K562 (cell line): ENCODE results near the gene VGLL4. TPM values are rescaled to one million over a fixed set of nuclear protein-coding genes. Genes with fewer than 3 reads are reported as not detected.

Source experiments
- ATAC-seq: fragments of 200-7000 bp; cut with Tn5 transposase; 3 replicates; pipeline ENCODE4 v1.9.1; 2020; ENCODE audit warnings: moderate library complexity
- BruUV-seq: library from RNA; stranded (reverse); fragments of 400-500 nt; replicated peaks from 2 replicates; lab custom pipeline; 2021; lab: Mats Ljungman, UMichigan
- CTCF ChIA-PET: fragments of 300-600 bp; formaldehyde crosslinking; extraction: SDS; loops from one replicate; lab custom pipeline; 2021; ENCODE audit warnings: low intra/inter-chr PET ratio; lab: Yijun Ruan, JAX
- POLR2A ChIA-PET: fragments of 300-600, 350-650 bp; sonication (Branson Sonifier 250); formaldehyde crosslinking; extraction: SDS; loops from one replicate; lab custom pipeline; 2021; ENCODE audit warnings: antibody characterized with exemption, inconsistent platforms; lab: Yijun Ruan, JAX
- DNase-seq, 4 experiments: peaks; one replicate each; pipeline versions ENCODE4 v3.0.0 to v3.0.0-alpha.2; 2011 to 2018; ENCODE audit warnings: low spot score in 3 of 4, mixed read lengths in 3 of 4; ENCODE audit errors: extremely low read depth in 1 of 4
- FAIRE-seq: peaks from 2 replicates; lab custom pipeline; 2011; peaks lifted over from hg19 to GRCh38; lab: Jason Lieb, UNC
- H2AFZ ChIP-seq: 2 replicates; pipeline ENCODE4 v1.6.0; 2011; ENCODE audit warnings: low read depth, low read length, control low read depth, inconsistent platforms
- H3K27ac ChIP-seq: fragments of 200-600 bp; 3 replicates; pipeline ENCODE4 v1.8.0; 2011; ENCODE audit warnings: low read depth, mild to moderate bottlenecking, control low read depth, inconsistent platforms, low read length, moderate library complexity, mixed read lengths; ENCODE audit errors: extremely low read depth
- H3K27me3 ChIP-seq, 2 experiments: fragments of 300-600 bp in 1 of 2; 2 replicates in 1 of 2; 3 replicates in 1 of 2; pipeline versions ENCODE4 v1.6.0 to v1.8.0; 2011; ENCODE audit warnings: inconsistent platforms in 2 of 2, low read length in 2 of 2, mild to moderate bottlenecking in 1 of 2, mixed read lengths in 1 of 2, moderate library complexity in 1 of 2; ENCODE audit not compliant: control insufficient read depth in 2 of 2, insufficient read depth in 2 of 2
- H3K36me3 ChIP-seq: fragments of 300-600 bp; 3 replicates; pipeline ENCODE4 v1.8.0; 2011; ENCODE audit warnings: mild to moderate bottlenecking, low read length, inconsistent platforms; ENCODE audit not compliant: control insufficient read depth, insufficient read depth
- H3K4me1 ChIP-seq, 2 experiments: fragments of 200-600 bp in 1 of 2; replicated peaks in 1 of 2; 2 replicates in 1 of 2; 3 replicates in 1 of 2; pipeline versions ENCODE4 v1.5.1 to v1.8.0; 2011; ENCODE audit warnings: inconsistent platforms in 2 of 2, low read length in 2 of 2, mild to moderate bottlenecking in 1 of 2, mixed read lengths in 1 of 2, moderate library complexity in 1 of 2; ENCODE audit not compliant: control insufficient read depth in 2 of 2, insufficient read depth in 2 of 2
- H3K4me2 ChIP-seq: 2 replicates; pipeline ENCODE4 v1.6.1; 2011; ENCODE audit warnings: low read length, control low read depth, inconsistent platforms, mixed read lengths; ENCODE audit not compliant: insufficient read depth
- H3K4me3 ChIP-seq: fragments of 200-600 bp; sonication (generic), shearing (Covaris generic); 2 replicates; pipeline ENCODE4 v1.5.1; 2016; ENCODE audit warnings: control low read depth, inconsistent platforms
- H3K79me2 ChIP-seq: fragments of 200-600 bp; 3 replicates; pipeline ENCODE4 v1.8.0; 2011; ENCODE audit warnings: low read length, inconsistent platforms; ENCODE audit not compliant: control insufficient read depth, insufficient read depth
- H3K9ac ChIP-seq, 2 experiments: 2 replicates each; pipeline versions ENCODE4 v1.6.0 to v1.6.1; 2011; ENCODE audit warnings: low read depth in 2 of 2, low read length in 2 of 2, control low read depth in 1 of 2, inconsistent platforms in 1 of 2, mild to moderate bottlenecking in 1 of 2, mixed read lengths in 1 of 2; ENCODE audit not compliant: insufficient read depth in 1 of 2
- H3K9me1 ChIP-seq: one replicate; pipeline ENCODE4 v1.6.0; 2011; ENCODE audit warnings: inconsistent platforms, mild to moderate bottlenecking, low read length, moderate library complexity; ENCODE audit not compliant: control insufficient read depth, insufficient read depth
- H3K9me3 ChIP-seq: replicated peaks from 2 replicates; pipeline ENCODE4 v1.5.1; 2011; ENCODE audit warnings: low read depth, low read length, inconsistent platforms; ENCODE audit not compliant: control insufficient read depth, insufficient read depth
- H4K20me1 ChIP-seq: replicated peaks from 2 replicates; pipeline ENCODE4 v1.6.1; 2011; ENCODE audit warnings: low read length, inconsistent platforms, mixed read lengths; ENCODE audit not compliant: control insufficient read depth, insufficient read depth
- ADNP ChIP-seq: fragments of 200-800 bp; sonication (Bioruptor generic); IDR thresholded peaks from 2 replicates; pipeline ENCODE4 v1.6.1; 2016; ENCODE audit warnings: missing genetic modification characterization, missing compliant biosample characterization
- CTBP1 ChIP-seq: fragments of 450-650 bp; IDR thresholded peaks from 2 replicates; pipeline ENCODE4 v1.6.1; 2016; ENCODE audit warnings: borderline replicate concordance
- ELF2 ChIP-seq: fragments of 250-450 bp; sonication (Bioruptor Pico); IDR thresholded peaks from 2 replicates; pipeline ENCODE4 v1.5.0; 2021; ENCODE audit warnings: mild to moderate bottlenecking
- FOXJ2 ChIP-seq: fragments of 200-800 bp; sonication (Bioruptor generic); IDR thresholded peaks from 2 replicates; pipeline ENCODE4 v1.6.1; 2016; ENCODE audit warnings: missing genetic modification characterization, missing compliant biosample characterization
- FOXM1 ChIP-seq, 2 experiments: fragments of 450-650 bp in 1 of 2; sonication (generic) in 1 of 2; formaldehyde crosslinking in 1 of 2; IDR thresholded peaks; 2 replicates each; pipeline versions ENCODE4 v1.6.1 to v1.9.0; 2017 to 2022; ENCODE audit warnings: low read depth in 2 of 2, mild to moderate bottlenecking in 2 of 2, missing genetic modification reagents in 1 of 2, moderate library complexity in 1 of 2
- GATA2 ChIP-seq: sonication (generic); formaldehyde crosslinking; IDR thresholded peaks from 2 replicates; pipeline ENCODE4 v1.4.0; 2020; ENCODE audit warnings: mild to moderate bottlenecking, missing genetic modification reagents
- NR2F6 ChIP-seq: fragments of 450-650 bp; formaldehyde crosslinking; IDR thresholded peaks from 2 replicates; pipeline ENCODE4 v1.4.0; 2020; ENCODE audit warnings: mild to moderate bottlenecking
- PHB ChIP-seq: fragments of 250-450 bp; sonication (Bioruptor Pico); IDR thresholded peaks from 2 replicates; pipeline ENCODE4 v1.5.0; 2021
- PTBP1 ChIP-seq: fragments of 200-400 bp; formaldehyde crosslinking; IDR thresholded peaks from 2 replicates; pipeline ENCODE4 v1.6.1; 2017; ENCODE audit warnings: low read depth, low read length
- RB1 ChIP-seq: fragments of 450-650 bp; IDR thresholded peaks from 2 replicates; pipeline ENCODE4 v1.6.1; 2017; ENCODE audit warnings: low read depth, mild to moderate bottlenecking
- SLC30A9 ChIP-seq: fragments of 250-450 bp; sonication (Bioruptor Pico); IDR thresholded peaks from 2 replicates; pipeline ENCODE4 v1.8.0; 2022; ENCODE audit warnings: mild to moderate bottlenecking, moderate library complexity
- SRSF7 ChIP-seq: fragments of 200-400 bp; formaldehyde crosslinking; optimal IDR thresholded peaks from 2 replicates; pipeline ENCODE3; 2017; ENCODE audit warnings: mild to moderate bottlenecking, low read depth, low read length
- TCFL5 ChIP-seq: fragments of 250-450 bp; sonication (Bioruptor Pico); conservative IDR thresholded peaks from 2 replicates; pipeline ENCODE4 v1.6.1; 2021; ENCODE audit warnings: mild to moderate bottlenecking, moderate library complexity, matching md5 sums
- ZFP36 ChIP-seq: fragments of 150-350 bp; IDR thresholded peaks from 2 replicates; pipeline ENCODE4 v1.6.1; 2018; ENCODE audit warnings: low read length, low read depth; ENCODE audit not compliant: partially characterized antibody
- ZNF324 ChIP-seq: fragments of 250-450 bp; sonication (Bioruptor Pico); IDR thresholded peaks from 2 replicates; pipeline ENCODE4 v1.4.0; 2020; ENCODE audit warnings: mild to moderate bottlenecking
- ZNF445 ChIP-seq: fragments of 250-450 bp; sonication (Bioruptor Pico); IDR thresholded peaks from 2 replicates; pipeline ENCODE4 v1.4.0; 2020; ENCODE audit warnings: low read depth, mild to moderate bottlenecking, moderate library complexity
- ZNF707 ChIP-seq: fragments of 250-450 bp; sonication (Bioruptor Pico); conservative IDR thresholded peaks from 2 replicates; pipeline ENCODE4 v1.8.0; 2022; ENCODE audit warnings: inconsistent platforms, mild to moderate bottlenecking, moderate library complexity
- WGBS: fragments of 100-300 bp; shearing (Covaris generic); methylation state at CpG from one replicate; pipeline ENCODE4 v1.1.6; 2016; ENCODE audit warnings: low coverage, mixed read lengths; ENCODE audit not compliant: insufficient coverage; ENCODE audit errors: missing lambda C conversion rate; 5-methylcytosine and 5-hydroxymethylcytosine counted together
- in situ Hi-C: fragments of 300-500 bp; cut with MboI; formaldehyde crosslinking; loops from 4 replicates; pipeline ENCODE4 v1.15.0; 2018; ENCODE audit warnings: inconsistent platforms, mixed read lengths
- intact Hi-C: fragments of 100-400 bp; cut with micrococcal nuclease; formaldehyde crosslinking; loops from 2 replicates; pipeline ENCODE4 v1.14.2; 2022
- polyA plus RNA-seq, 8 experiments: library from polyadenylated mRNA; depleted of rRNA in 4 of 8; stranded (reverse) in 5 of 8; unstranded in 3 of 8; fragments of >200 nt; fragmentation: Nextera tagmentation in 2 of 8; fragmentation: Illumina TruSeq in 1 of 8; extraction: Ambion mirVana in 2 of 8; extraction: Trizol in 1 of 8; gene quantifications; 2 replicates each; pipeline versions ENCODE4 v1.2.1 to v1.2.3, GENCODE V29; 2011 to 2014; ENCODE audit warnings: inconsistent platforms in 1 of 8, missing spikeins in 1 of 8
- total RNA-seq, 7 experiments: library from RNA; depleted of rRNA in 6 of 7; stranded (reverse); fragments of >200 nt in 6 of 7; fragmentation: Illumina TruSeq in 2 of 7; extraction: Trizol in 2 of 7; gene quantifications; 2 replicates each; pipeline versions ENCODE4 v1.2.1 to v1.2.3, GENCODE V29; 2011 to 2021; ENCODE audit warnings: low replicate concordance in 1 of 7
- TF ChIP-seq, protein P1 (sequence below): sonication (generic); formaldehyde crosslinking; IDR thresholded peaks from 2 replicates; pipeline ENCODE4 v1.8.0; 2022; ENCODE audit warnings: missing genetic modification reagents, mild to moderate bottlenecking, moderate library complexity, borderline replicate concordance
- TF ChIP-seq, protein P2 (sequence below): fragments of 450-650 bp; IDR thresholded peaks from 2 replicates; pipeline ENCODE4 v1.6.1; 2018; ENCODE audit not compliant: partially characterized antibody
- TF ChIP-seq, protein P3 (sequence below): fragments of 250-450 bp; sonication (Bioruptor Pico); IDR thresholded peaks from 2 replicates; pipeline ENCODE4 v1.4.0; 2020; ENCODE audit warnings: borderline replicate concordance

VGLL4 gene
- total and polyA plus RNA-seq, 9 of the 15 experiments (the other 6 are each of a cell fraction or from before 2014, with no cell fraction given): 0.27 to 10.9 (median 8.6) TPM

DNA sequence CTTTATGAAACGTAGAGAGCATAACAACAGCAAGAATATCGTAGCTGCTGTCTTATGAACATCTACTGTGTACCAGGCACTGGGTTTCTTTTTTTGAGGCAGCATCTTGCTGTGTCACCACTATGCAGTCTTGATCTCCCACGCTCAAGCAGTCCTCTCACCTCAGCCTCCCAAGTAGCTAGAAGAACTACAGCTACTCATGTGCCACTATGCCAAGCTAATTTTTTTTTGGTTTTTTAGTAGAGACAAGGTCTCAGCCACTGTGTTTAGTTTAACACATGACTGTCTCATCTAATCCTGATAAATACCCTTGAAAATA lies 129.9 kb downstream of the VGLL4 start:
- DNase-seq (no peak), FAIRE-seq (no peak), ATAC-seq (no peak)
- no peaks in the 10 kb centered on the region for H3K79me2 ChIP-seq
- H3K9me3 ChIP-seq: no peaks in the 10 kb centered on the region
- intact Hi-C loops (no loop called here), in situ Hi-C loops (no loop called here)
- H3K4me3 ChIP-seq: no peak overlapping the region
- no peak overlapping the region for H3K9ac ChIP-seq
- peaks cover 10 to 14% of the 10 kb centered on the region in 2 experiments for H3K4me1 ChIP-seq
- ChIA-PET CTCF (no interaction called here), POLR2A (interaction anchor here (1.1 kb wide), 1 partner anchor 65 kb away, joined by 3 read pairs; no protein-coding TSS in a partner anchor)
- no peak overlapping the region for H3K27ac ChIP-seq
- H2AFZ ChIP-seq: no peak overlapping the region
- H3K36me3 ChIP-seq: no peaks in the 10 kb centered on the region
- BruUV-seq: no TSS peak
- H3K27me3 ChIP-seq: no peaks in the 10 kb centered on the region
- 44% methylated on average over 3 of the region's 3 CpGs for WGBS
- no peaks in the 10 kb centered on the region for H4K20me1 ChIP-seq
- TF ChIP-seq ZFP36: no peak
- no peak for TF ChIP-seq ZNF707 (CRISPR knock-in tag)
- TF ChIP-seq, protein P1, sequence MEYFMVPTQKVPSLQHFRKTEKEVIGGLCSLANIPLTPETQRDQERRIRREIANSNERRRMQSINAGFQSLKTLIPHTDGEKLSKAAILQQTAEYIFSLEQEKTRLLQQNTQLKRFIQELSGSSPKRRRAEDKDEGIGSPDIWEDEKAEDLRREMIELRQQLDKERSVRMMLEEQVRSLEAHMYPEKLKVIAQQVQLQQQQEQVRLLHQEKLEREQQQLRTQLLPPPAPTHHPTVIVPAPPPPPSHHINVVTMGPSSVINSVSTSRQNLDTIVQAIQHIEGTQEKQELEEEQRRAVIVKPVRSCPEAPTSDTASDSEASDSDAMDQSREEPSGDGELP (CRISPR knock-in tag): no peak
- TF ChIP-seq FOXM1 (IDR thresholded peaks at IDR 0.05; ENCODE audit: low read depth): no peak
- TF ChIP-seq FOXM1 (CRISPR knock-in tag; IDR thresholded peaks at IDR 0.05; ENCODE audit: low read depth): no peak
- TF ChIP-seq CTBP1: no peak
- no peak for TF ChIP-seq ADNP (tag)
- no peak for TF ChIP-seq GATA2 (CRISPR knock-in tag)
- no peak for TF ChIP-seq ZNF324 (CRISPR knock-in tag)
- TF ChIP-seq, protein P2, sequence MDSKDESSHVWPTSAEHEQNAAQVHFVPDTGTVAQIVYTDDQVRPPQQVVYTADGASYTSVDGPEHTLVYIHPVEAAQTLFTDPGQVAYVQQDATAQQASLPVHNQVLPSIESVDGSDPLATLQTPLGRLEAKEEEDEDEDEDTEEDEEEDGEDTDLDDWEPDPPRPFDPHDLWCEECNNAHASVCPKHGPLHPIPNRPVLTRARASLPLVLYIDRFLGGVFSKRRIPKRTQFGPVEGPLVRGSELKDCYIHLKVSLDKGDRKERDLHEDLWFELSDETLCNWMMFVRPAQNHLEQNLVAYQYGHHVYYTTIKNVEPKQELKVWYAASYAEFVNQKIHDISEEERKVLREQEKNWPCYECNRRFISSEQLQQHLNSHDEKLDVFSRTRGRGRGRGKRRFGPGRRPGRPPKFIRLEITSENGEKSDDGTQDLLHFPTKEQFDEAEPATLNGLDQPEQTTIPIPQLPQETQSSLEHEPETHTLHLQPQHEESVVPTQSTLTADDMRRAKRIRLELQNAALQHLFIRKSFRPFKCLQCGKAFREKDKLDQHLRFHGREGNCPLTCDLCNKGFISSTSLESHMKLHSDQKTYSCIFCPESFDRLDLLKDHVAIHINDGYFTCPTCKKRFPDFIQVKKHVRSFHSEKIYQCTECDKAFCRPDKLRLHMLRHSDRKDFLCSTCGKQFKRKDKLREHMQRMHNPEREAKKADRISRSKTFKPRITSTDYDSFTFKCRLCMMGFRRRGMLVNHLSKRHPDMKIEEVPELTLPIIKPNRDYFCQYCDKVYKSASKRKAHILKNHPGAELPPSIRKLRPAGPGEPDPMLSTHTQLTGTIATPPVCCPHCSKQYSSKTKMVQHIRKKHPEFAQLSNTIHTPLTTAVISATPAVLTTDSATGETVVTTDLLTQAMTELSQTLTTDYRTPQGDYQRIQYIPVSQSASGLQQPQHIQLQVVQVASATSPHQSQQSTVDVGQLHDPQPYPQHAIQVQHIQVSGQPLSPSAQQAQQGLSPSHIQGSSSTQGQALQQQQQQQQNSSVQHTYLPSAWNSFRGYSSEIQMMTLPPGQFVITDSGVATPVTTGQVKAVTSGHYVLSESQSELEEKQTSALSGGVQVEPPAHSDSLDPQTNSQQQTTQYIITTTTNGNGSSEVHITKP: no peak
- TF ChIP-seq PTBP1: no peak
- TF ChIP-seq SLC30A9: no peak
- TF ChIP-seq SRSF7: no peak
- TF ChIP-seq, protein P3, sequence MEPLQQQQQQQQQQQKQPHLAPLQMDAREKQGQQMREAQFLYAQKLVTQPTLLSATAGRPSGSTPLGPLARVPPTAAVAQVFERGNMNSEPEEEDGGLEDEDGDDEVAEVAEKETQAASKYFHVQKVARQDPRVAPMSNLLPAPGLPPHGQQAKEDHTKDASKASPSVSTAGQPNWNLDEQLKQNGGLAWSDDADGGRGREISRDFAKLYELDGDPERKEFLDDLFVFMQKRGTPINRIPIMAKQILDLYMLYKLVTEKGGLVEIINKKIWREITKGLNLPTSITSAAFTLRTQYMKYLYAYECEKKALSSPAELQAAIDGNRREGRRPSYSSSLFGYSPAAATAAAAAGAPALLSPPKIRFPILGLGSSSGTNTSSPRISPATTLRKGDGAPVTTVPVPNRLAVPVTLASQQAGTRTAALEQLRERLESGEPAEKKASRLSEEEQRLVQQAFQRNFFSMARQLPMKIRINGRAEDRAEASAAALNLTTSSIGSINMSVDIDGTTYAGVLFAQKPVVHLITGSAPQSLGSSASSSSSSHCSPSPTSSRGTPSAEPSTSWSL (CRISPR knock-in tag): no peak
- TF ChIP-seq PHB: no peak
- TF ChIP-seq ELF2 (CRISPR knock-in tag): no peak
- TF ChIP-seq RB1: no peak
- no peak for TF ChIP-seq ZNF445 (CRISPR knock-in tag)
- TF ChIP-seq NR2F6: no peak
- no peak for TF ChIP-seq TCFL5 (CRISPR knock-in tag)
- no peak for TF ChIP-seq FOXJ2 (tag)
- H3K4me2 ChIP-seq: no peak overlapping the region
- H3K9me1 ChIP-seq: no peaks in the 10 kb centered on the region
